ENCODE measurements around the gene ROBO3.

The ROBO3 gene

DNA sequence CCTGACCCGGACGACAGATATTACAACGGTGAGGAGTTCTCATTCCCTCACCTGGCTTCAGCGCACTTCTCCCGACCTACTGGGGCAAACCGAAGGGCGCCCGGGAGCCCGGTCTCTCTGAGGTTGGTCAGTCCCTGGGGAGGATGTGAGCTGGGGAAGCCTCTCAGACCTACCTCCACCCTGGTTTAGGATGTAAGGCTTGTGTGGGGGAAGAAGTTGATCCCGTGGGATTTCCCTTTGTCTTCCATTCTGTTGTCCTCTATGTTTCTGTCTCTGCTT lies 12.3 kb downstream of the ROBO3 start:
- DNase-seq = no peak

DNA sequence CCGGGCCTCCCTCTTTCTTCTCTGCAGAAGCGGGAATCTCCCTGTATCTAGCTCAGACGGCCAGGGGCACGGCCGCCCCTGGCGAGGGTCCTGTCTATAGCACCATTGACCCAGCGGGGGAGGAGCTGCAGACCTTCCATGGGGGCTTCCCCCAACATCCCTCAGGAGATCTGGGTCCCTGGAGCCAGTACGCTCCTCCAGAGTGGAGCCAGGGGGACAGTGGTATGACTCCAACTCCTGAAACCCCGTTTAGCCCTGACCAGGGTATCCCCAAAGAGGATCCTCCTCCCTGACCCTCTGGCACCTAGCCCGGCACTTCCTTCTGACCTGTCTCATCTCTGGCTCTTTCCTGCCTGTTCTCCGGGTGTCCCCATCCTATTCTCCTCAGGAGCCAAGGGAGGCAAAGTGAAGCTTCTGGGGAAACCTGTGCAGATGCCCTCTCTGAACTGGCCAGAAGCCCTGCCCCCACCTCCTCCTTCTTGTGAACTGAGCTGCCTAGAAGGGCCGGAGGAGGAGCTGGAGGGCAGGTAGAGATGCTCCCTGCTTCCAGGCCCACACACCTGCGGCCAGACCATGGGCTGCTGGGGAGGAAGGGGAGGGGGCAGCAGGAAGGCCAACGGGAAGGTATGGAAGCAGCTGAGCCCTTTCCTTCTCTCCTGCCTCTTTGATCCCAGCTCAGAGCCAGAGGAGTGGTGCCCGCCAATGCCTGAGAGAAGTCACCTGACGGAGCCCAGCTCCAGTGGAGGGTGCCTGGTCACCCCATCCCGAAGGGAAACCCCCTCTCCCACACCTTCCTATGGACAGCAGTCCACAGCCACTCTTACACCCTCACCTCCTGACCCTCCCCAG lies 12.9 kb downstream of the ROBO3 start:
- peak; percentile 44 for DNase-seq

DNA sequence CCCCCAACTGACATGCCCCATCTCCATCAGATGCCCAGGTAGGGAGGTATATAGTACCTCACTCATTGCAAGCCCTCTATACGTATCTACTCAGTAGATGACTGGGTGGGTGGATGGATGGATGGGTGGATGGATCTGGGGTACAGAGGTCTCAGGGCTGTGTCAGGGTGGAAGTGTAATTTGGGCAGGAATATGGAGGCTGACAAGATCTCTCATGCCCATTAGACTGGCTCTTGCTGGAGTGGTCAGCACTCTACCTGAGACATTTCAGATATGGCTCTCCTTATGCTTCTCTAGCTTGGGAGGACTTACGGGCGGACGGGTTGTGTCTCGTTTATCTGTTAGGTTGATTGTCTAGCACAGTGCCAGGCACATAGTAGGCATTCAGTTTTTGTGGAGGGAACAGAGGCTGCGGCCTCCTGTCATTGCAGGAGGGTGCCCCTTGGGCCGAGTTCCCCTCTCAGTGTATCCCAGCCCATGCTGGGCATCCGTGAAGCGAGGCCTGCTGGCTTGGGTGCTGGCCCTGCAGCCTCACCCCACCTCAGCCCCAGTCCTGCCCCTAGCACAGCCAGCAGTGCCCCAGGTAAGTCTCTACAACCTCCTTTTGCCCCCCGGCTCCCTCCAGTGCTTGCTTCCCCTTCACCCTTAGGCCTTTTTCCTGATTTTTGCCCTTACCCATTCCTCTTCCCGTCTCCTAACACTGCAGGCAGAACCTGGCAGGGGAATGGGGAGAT lies 13.7 kb downstream of the ROBO3 start:
- DNase-seq = no peak

DNA sequence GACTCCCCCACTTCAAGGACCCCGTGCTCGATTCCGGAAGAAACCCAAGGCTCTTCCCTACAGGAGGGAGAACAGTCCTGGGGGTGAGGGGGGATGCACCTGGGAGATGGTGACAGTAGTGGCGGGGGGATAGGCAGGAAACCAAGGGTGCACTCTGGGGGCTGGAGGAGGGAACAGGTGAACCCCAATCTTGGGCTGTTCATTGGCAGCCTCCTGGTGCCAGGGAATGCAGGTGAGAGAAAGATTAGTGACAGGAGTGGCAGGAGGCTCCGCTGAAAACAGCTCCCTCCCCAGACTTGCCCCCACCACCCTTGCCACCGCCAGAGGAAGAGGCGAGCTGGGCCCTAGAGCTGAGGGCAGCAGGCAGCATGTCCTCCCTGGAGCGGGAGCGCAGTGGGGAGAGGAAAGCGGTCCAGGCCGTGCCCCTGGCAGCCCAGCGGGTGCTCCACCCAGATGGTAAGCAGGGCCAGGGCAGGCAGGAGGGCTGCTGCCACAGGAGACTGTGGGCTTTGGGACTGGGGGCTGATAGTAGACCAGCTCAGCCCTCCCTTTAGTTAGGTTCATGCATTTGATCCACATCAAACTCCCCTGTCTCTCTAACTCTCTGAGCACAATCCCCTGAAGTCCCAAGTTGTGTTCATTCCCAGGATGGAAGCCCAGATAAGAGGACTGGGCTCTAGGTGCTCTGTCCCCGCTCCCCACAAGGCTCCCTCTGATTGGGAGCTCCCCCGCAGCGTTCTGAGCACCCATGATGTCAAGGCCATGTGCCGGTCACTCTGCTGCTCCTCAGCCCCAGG lies 14.5 kb downstream of the ROBO3 start:
- DNase-seq = peak; percentile 37

DNA sequence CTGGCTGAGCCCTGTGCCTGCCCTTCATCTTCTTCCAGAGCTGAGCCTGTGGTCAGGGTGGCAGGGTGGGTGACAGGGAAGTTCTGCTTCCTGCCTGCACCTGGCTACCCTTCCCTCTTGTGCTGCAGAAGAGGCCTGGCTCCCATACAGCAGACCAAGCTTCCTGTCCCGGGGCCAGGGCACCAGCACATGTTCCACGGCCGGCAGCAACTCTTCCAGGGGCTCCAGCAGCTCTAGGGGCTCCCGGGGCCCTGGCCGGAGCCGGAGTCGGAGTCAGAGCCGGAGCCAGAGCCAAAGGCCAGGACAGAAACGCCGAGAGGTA lies 15.0 kb downstream of the ROBO3 start:
- DNase-seq = peak; percentile 38

DNA sequence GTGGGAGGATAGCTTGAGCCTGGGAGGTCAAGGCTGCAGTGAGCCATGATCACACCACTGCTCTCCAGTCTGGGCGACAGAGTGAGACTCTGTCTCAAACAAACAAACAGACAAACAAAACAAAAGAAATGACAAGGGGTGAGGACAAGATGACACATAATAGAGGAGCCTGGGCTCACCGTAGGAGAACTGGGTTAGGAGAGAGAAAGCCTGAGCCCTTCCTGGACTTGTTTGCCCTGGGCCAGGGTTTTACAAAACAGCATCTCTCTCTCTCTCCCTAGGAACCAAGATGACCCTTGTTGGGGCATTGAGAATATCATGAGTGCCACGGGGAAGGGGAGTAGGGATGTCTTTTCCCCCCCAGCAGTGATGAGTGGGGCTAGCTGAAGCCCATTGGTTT lies 15.7 kb downstream of the ROBO3 start:
- DNase-seq = no peak

DNA sequence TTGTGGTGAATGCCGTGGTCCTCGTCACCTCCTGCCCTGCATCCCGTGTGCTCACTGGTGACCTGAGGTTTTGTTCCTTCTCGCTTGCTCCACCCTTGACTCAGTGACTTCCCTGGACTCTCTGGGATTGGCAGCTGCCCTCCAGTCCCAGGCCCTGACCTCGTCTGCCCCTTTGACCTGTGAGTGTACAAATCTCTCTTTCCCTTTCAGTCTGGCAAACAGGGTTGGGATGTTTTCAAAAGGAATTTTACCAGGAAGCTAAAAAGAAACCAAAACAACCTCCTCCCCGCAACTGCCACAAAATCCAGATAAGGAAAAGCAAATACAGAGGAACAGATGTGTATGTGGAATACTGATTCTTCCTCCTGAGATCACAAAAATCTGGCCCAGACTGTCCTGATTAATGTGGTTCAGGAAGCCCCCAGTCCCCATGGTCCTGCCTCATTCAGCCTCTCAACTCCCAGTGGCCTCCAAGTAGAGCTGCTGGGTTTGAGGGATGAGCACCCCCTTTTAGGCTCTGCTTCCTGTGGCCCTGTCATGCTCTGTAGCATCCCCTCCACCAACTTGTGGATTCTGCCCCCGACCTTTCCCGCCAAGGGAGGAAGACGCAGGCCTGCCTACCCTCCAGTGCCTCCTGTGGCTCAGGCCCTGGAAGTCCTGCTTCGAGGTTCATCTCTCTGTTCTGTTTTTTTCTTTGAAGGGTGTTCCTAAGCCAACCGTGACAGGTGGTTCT lies 17.3 kb downstream of the ROBO3 start:
- DNase-seq = peak; percentile 36

DNA sequence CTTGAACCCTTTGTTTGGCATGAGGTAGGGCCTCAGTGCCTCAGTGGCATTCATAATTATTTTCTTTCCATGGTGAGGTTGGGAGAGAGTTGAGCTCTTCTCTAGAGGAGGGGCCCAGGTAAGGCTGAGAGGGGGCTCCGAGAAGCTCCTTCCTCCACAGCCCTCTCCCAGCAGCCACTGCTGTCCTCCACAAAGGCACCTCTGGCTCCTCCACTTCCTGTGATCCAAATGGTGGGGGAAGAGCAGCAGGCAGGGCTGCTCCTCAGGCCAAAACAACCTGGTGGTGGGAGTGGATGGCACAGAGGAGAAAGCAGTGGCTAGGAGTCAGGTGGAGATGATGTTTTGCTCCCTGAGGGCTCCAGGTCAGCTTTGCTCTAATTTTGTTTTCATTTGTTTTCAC lies 19.1 kb downstream of the ROBO3 start:
- peak; percentile 10 for DNase-seq

DNA sequence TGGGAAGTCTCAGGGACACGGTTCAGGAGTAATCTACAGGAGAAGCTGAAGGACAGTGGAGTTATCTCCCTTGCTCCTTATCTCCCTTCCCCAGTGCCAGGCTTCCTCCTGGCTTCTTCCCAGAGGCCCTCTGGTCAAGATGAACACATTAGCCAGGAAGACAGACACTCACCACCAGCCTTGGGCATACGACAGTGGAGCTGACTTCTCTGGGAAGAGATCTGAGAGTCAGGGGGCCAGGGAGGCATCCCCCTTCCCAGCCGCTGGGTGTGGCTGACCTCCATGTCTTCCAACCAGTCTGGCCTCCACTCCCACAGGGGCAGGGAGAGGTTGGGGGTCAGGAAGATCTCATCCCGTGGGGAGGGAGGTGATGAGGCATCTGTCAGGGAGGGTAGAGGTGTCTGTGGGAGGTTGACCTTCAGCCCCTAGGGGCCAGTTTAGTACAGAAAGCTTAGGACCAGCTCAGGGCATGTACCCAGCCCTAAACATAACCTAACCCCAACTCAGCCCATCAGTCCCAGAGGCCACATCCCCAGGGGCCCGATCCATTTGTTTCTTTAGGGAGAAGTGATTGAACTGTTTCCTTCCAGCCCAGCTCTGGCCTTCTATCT lies 19.7 kb downstream of the ROBO3 start:
- peak; percentile 37 for DNase-seq

DNA sequence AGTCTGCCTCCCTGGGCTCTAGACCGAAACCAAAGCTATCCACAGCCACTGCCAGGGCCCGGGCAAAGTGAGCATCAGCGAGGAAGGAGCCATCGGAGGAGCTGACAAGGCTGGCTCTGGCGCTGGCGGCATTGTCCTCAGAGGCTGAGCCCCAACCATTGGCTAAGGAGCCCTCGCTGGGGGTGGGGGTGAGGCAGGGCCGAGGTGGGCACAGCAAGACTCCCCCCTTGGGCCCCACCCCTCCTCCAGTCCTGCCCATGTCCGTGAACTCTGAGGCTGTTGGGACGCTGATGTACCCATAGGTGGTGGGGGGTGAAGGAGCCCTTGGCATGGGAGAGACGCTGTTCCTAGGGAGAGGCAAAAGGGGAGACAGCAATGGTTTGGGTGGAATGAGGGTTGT lies 21.2 kb downstream of the ROBO3 start:
- no peak for DNase-seq

DNA sequence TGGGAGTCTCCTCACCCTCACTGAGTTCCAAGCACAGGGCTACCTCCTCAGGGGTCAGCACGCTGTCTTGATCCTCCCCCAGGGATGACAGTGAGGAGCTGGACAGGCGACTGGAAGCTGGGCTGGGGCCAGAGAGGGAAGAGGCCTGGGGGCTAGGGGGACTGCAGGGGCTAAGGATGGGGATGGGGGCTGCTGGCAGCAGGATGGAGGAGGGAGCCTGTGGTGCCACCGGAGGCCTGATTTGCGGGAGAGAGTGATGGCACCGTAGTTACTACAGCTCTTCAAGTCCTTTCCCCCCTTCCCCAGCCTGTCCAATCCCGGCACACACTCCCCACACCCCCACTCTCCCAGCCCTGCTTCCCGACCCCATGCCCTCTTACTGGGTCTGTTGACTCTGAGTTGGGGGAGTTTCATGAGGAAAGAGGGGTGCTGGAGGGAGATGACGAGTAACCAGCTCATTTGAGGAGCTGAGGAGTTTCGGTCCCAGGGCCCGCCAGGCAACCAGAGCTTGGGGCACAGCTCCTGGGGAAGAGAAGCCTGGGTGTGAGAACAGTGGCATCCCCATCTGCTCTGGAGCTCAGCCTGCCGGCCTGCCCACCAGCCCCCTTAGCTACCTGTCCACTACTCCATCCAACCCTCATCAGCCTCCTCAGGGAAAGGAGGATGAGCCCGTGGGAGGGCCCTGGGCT lies 21.9 kb downstream of the ROBO3 start:
- DNase-seq = no peak

DNA sequence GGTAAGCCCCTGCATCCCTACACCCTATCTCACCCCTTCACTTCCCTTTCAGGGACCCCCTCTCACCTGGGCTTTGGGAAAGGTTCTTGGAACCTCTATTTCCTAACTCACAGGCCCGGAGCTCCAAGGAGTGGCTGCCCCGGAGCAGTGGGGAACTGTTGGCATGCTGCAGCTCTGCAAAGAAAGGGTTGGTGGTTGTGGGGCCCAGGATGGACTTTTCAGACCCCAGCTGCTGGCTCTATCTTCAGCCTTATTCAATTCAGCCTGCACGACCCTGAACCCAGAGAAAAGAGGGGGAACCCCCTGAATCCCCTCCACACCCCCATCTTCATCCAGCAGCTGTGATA lies 22.4 kb downstream of the ROBO3 start:
- no peak for DNase-seq

DNA sequence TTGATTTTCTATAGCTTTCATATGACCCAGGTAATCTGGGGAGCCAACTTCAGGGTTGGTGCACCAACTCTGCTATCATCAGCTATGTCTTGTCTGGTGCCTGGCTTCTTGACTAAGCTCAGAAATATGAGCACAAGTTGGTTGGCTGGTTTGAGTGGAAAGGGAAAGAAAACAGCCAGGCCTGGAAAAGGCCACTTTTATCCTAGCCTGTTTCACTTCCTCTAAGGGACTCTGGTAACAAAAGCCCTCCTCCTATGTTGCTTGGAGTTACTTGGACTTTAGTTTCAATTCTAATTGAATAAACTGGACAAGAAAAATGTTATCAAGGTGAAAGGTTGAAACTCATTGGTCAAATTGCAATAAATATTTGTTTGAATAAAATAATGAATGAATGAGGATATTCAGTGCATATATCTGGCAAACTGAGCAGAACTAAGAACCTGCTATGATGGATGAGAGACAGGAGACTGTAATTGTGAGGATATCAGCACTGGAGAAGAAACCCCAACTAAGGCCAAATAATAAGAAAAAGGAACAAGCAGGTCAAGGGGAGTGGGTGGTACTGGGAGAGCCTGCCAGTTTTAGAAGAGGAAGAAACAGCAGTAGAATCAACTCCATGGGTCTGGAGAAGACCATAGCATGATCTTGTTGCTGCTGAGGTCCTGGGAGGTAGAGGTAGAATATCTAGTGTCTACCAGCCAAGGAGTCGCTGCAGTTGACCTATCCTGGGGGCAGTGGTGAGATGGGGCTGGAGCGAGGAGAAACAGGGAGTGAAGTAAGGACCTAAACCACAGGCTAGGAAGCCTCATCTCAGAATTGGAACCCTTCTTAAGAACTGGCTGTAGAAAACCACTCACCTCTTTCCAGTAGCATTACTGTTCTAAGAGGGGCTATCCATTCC lies 24.2 kb downstream of the ROBO3 start:
- DNase-seq = no peak

DNA sequence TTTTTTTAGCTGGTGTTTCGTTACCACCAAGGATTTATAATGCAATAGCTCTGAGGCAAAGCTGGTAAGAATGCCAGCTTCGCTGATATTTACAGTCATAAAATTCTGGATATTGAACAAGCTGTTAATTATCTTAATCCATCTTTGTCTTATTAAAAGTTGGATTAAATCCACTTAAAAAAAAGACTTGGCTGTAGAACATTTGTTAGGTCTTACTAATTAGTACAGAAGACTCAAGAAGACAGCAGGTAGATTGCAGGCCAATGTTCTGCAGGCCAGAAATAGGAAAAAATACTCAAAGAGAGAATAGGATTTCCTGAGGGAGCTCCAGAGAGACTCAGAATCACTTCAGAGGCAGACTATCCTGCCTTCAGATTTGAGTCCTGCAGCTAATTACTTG lies 24.9 kb downstream of the ROBO3 start:
- DNase-seq = no peak

DNA sequence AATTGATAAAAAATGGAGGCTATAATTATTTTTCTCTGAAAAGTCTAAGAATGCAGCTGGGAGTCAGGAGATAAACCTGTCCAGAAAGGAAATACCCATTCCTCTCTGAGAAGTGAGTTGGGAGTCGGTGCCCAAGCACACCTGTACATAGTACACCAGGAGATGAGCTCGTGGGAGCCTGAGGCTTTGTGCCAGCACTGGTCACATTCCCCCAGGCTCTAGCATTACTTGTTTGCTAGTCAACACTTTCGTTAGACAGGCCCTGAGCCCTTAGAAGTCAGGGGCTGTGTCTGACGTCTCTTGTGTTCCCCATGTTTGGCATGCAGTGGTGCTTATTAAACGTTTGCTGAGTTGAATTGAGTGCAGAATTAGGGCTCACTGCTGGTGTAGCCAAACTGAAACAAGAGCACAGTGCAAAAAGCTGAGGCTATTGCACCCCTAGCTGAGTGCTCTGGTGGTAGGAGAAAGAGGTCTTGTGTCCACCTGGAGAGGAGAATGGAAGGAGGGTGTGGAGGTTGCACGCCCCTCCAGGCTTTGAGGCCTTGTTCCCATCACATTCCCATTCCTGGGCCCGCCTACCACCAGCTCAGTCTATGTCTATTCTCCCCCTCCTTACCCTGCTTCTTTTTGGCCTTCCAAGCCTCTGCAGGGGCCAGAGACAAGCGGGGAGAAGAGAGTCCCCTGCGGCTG lies 25.6 kb downstream of the ROBO3 start:
- no peak for DNase-seq

DNA sequence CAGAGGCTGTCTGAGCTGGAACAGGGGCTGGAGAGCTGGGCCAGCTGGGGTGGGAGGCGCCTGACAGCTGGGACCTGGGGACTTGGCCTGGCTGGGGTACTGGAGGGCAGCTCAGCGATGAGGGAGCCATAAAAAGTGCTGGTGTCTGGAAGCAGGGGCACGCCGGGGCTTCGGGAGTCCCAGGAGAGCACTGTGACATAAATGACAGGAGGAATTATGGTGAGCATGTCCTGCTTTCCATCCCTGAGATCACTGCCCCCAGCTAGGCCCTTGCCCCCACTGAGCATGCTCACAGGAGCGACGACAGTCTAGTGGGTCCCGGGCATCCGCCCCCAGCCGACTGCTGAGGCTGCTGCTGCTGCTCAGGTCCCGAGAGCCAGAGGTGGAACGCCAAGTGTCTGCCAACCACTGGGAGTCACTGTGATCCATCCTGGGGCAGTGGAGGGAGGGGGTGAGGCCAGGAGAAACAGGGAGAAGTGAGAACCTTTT lies 26.2 kb downstream of the ROBO3 start:
- DNase-seq = no peak

DNA sequence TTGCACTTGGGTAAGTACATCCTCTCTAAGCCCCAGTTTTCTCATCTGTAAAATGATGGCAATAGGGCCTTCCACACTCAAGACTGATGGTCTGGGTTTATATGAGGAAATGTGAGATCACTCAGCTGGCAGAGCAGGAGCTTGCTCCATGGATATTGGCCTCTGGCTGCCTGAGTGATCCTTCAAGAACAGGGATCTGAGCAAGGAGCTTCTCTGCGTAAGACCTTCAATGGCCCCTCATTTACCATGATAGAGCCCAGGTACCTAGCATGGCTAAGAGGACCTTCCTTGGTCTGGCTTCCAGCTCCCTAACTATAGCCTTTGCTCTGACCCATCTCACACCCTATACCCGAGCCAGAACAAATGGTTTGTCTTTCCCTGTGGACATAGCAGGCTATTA lies 26.9 kb downstream of the ROBO3 start:
- no peak for DNase-seq

DNA sequence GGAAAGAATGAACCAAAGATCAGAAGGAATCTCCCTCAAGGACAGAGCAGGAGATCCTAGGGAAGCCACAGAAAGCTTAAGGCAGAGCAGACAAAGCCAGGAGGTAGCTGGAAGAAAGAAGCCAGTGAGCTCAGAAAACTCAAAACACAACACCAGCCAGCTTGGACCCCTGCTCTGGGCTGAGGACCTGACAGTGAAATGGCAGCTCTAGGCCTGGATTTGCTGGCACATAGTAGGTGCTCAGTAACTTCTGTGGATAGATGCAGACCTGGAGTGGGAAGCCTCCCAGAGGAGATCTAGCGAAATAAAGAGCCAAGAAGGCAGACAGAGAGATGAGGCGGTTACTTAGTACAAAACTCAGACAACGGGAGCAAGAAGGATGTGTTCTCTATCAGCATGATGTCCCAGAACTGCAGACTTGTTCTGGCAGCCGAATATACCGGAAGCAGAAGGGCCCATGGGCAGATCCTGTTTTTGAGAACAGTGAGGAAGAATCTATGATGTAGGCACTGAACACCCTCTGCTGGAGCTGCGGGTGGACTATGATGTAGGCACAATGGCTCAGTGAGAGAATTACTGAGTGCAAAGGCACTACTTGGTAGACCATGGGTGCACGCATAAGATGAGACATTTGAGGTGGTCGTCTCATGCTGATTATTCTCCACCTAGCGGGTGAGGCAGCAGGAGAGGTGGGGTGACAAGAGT lies 27.7 kb downstream of the ROBO3 start:
- no peak for DNase-seq

DNA sequence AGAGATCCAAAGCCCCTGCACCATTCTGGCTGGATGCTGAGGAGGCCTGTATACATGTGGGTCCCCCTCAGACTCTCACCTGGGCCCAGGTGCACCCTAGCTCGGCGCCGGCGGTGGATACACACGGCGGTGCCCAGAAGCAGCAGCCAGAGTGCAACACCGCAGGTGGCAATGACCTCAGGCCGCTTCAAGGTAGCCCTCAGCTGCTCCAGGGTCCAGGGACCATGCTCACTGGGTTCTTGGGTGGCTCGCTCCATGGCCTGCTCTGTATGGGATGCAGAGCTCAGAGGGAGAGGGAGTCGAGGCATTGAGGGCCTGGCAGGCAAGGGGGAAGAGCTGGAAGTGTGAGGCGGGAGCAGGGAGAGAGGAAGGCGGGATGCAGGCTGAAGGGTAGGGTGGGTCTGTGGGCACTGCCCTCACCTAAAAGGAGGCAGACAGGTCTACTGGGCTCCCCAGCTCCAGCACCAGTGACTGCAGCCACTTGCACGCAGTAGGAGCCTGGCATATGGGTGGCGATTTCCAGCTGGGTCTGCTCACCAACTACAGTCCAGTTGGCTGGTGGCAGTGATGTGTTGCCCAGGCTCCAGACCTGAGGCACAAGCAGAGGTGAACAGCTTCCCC lies 28.7 kb downstream of the ROBO3 start:
- DNase-seq = no peak

Measured in right forelimb (tissue), 1 donor.